K562 (cell line): Measurements from ENCODE around the gene ENTPD6. TPM values are rescaled to one million over a fixed set of nuclear protein-coding genes. Genes with fewer than 3 reads are reported as not detected.

Source experiments
- ATAC-seq: fragments of 200-7000 bp; cut with Tn5 transposase; 3 replicates; pipeline ENCODE4 v1.9.1; 2020; ENCODE audit warnings: moderate library complexity
- BruUV-seq: library from RNA; stranded (reverse); fragments of 400-500 nt; replicated peaks from 2 replicates; lab custom pipeline; 2021; lab: Mats Ljungman, UMichigan
- CTCF ChIA-PET: fragments of 300-600 bp; formaldehyde crosslinking; extraction: SDS; loops from one replicate; lab custom pipeline; 2021; ENCODE audit warnings: low intra/inter-chr PET ratio; lab: Yijun Ruan, JAX
- POLR2A ChIA-PET: fragments of 300-600, 350-650 bp; sonication (Branson Sonifier 250); formaldehyde crosslinking; extraction: SDS; loops from one replicate; lab custom pipeline; 2021; ENCODE audit warnings: antibody characterized with exemption, inconsistent platforms; lab: Yijun Ruan, JAX
- DNase-seq, 4 experiments: peaks; one replicate each; pipeline versions ENCODE4 v3.0.0 to v3.0.0-alpha.2; 2011 to 2018; ENCODE audit warnings: low spot score in 3 of 4, mixed read lengths in 3 of 4; ENCODE audit errors: extremely low read depth in 1 of 4
- FAIRE-seq: peaks from 2 replicates; lab custom pipeline; 2011; peaks lifted over from hg19 to GRCh38; lab: Jason Lieb, UNC
- H2AFZ ChIP-seq: 2 replicates; pipeline ENCODE4 v1.6.0; 2011; ENCODE audit warnings: low read depth, low read length, control low read depth, inconsistent platforms
- H3K27ac ChIP-seq: fragments of 200-600 bp; 3 replicates; pipeline ENCODE4 v1.8.0; 2011; ENCODE audit warnings: low read depth, mild to moderate bottlenecking, control low read depth, inconsistent platforms, low read length, moderate library complexity, mixed read lengths; ENCODE audit errors: extremely low read depth
- H3K27me3 ChIP-seq, 2 experiments: fragments of 300-600 bp in 1 of 2; 2 replicates in 1 of 2; 3 replicates in 1 of 2; pipeline versions ENCODE4 v1.6.0 to v1.8.0; 2011; ENCODE audit warnings: inconsistent platforms in 2 of 2, low read length in 2 of 2, mild to moderate bottlenecking in 1 of 2, mixed read lengths in 1 of 2, moderate library complexity in 1 of 2; ENCODE audit not compliant: control insufficient read depth in 2 of 2, insufficient read depth in 2 of 2
- H3K36me3 ChIP-seq: fragments of 300-600 bp; 3 replicates; pipeline ENCODE4 v1.8.0; 2011; ENCODE audit warnings: mild to moderate bottlenecking, low read length, inconsistent platforms; ENCODE audit not compliant: control insufficient read depth, insufficient read depth
- H3K4me1 ChIP-seq, 2 experiments: fragments of 200-600 bp in 1 of 2; replicated peaks in 1 of 2; 2 replicates in 1 of 2; 3 replicates in 1 of 2; pipeline versions ENCODE4 v1.5.1 to v1.8.0; 2011; ENCODE audit warnings: inconsistent platforms in 2 of 2, low read length in 2 of 2, mild to moderate bottlenecking in 1 of 2, mixed read lengths in 1 of 2, moderate library complexity in 1 of 2; ENCODE audit not compliant: control insufficient read depth in 2 of 2, insufficient read depth in 2 of 2
- H3K4me2 ChIP-seq: 2 replicates; pipeline ENCODE4 v1.6.1; 2011; ENCODE audit warnings: low read length, control low read depth, inconsistent platforms, mixed read lengths; ENCODE audit not compliant: insufficient read depth
- H3K4me3 ChIP-seq: fragments of 200-600 bp; sonication (generic), shearing (Covaris generic); 2 replicates; pipeline ENCODE4 v1.5.1; 2016; ENCODE audit warnings: control low read depth, inconsistent platforms
- H3K79me2 ChIP-seq: fragments of 200-600 bp; 3 replicates; pipeline ENCODE4 v1.8.0; 2011; ENCODE audit warnings: low read length, inconsistent platforms; ENCODE audit not compliant: control insufficient read depth, insufficient read depth
- H3K9ac ChIP-seq, 2 experiments: 2 replicates each; pipeline versions ENCODE4 v1.6.0 to v1.6.1; 2011; ENCODE audit warnings: low read depth in 2 of 2, low read length in 2 of 2, control low read depth in 1 of 2, inconsistent platforms in 1 of 2, mild to moderate bottlenecking in 1 of 2, mixed read lengths in 1 of 2; ENCODE audit not compliant: insufficient read depth in 1 of 2
- H3K9me1 ChIP-seq: one replicate; pipeline ENCODE4 v1.6.0; 2011; ENCODE audit warnings: inconsistent platforms, mild to moderate bottlenecking, low read length, moderate library complexity; ENCODE audit not compliant: control insufficient read depth, insufficient read depth
- H3K9me3 ChIP-seq: replicated peaks from 2 replicates; pipeline ENCODE4 v1.5.1; 2011; ENCODE audit warnings: low read depth, low read length, inconsistent platforms; ENCODE audit not compliant: control insufficient read depth, insufficient read depth
- H4K20me1 ChIP-seq: replicated peaks from 2 replicates; pipeline ENCODE4 v1.6.1; 2011; ENCODE audit warnings: low read length, inconsistent platforms, mixed read lengths; ENCODE audit not compliant: control insufficient read depth, insufficient read depth
- BRCA1 ChIP-seq, 2 experiments: fragments of 450-650 bp in 1 of 2; sonication (generic) in 1 of 2; formaldehyde crosslinking in 1 of 2; IDR thresholded peaks; 2 replicates each; pipeline versions ENCODE4 v1.5.0 to v1.6.1; 2017 to 2020; ENCODE audit warnings: mild to moderate bottlenecking in 1 of 2, missing genetic modification reagents in 1 of 2
- GTF2F1 ChIP-seq: IDR thresholded peaks from 2 replicates; pipeline ENCODE4 v1.6.1; 2011; ENCODE audit warnings: low read depth, low read length, improper control_type of control experiment
- HDAC3 ChIP-seq: fragments of 450-650 bp; IDR thresholded peaks from 2 replicates; pipeline ENCODE4 v1.6.1; 2018; ENCODE audit warnings: borderline replicate concordance, mild to moderate bottlenecking, moderate library complexity; ENCODE audit not compliant: partially characterized antibody
- HNRNPUL1 ChIP-seq: fragments of 200-400 bp; formaldehyde crosslinking; IDR thresholded peaks from 2 replicates; pipeline ENCODE4 v1.6.1; 2017; ENCODE audit warnings: low read length
- LCOR ChIP-seq: sonication (generic); formaldehyde crosslinking; IDR thresholded peaks from 2 replicates; pipeline ENCODE4 v1.8.0; 2022; ENCODE audit warnings: mild to moderate bottlenecking, missing genetic modification reagents
- SMAD3 ChIP-seq: fragments of 450-650 bp; formaldehyde crosslinking; conservative IDR thresholded peaks from 2 replicates; pipeline ENCODE4 v1.4.0; 2020; ENCODE audit warnings: mild to moderate bottlenecking
- ZFP1 ChIP-seq: fragments of 450-650 bp; formaldehyde crosslinking; IDR thresholded peaks from 2 replicates; pipeline ENCODE4 v1.4.0; 2020; ENCODE audit warnings: mild to moderate bottlenecking, mixed read lengths
- ZNF707 ChIP-seq: fragments of 250-450 bp; sonication (Bioruptor Pico); conservative IDR thresholded peaks from 2 replicates; pipeline ENCODE4 v1.8.0; 2022; ENCODE audit warnings: inconsistent platforms, mild to moderate bottlenecking, moderate library complexity
- WGBS: fragments of 100-300 bp; shearing (Covaris generic); methylation state at CpG from one replicate; pipeline ENCODE4 v1.1.6; 2016; ENCODE audit warnings: low coverage, mixed read lengths; ENCODE audit not compliant: insufficient coverage; ENCODE audit errors: missing lambda C conversion rate; 5-methylcytosine and 5-hydroxymethylcytosine counted together
- in situ Hi-C: fragments of 300-500 bp; cut with MboI; formaldehyde crosslinking; loops from 4 replicates; pipeline ENCODE4 v1.15.0; 2018; ENCODE audit warnings: inconsistent platforms, mixed read lengths
- intact Hi-C: fragments of 100-400 bp; cut with micrococcal nuclease; formaldehyde crosslinking; loops from 2 replicates; pipeline ENCODE4 v1.14.2; 2022
- polyA plus RNA-seq, 8 experiments: library from polyadenylated mRNA; depleted of rRNA in 4 of 8; stranded (reverse) in 5 of 8; unstranded in 3 of 8; fragments of >200 nt; fragmentation: Nextera tagmentation in 2 of 8; fragmentation: Illumina TruSeq in 1 of 8; extraction: Ambion mirVana in 2 of 8; extraction: Trizol in 1 of 8; gene quantifications; 2 replicates each; pipeline versions ENCODE4 v1.2.1 to v1.2.3, GENCODE V29; 2011 to 2014; ENCODE audit warnings: inconsistent platforms in 1 of 8, missing spikeins in 1 of 8
- total RNA-seq, 7 experiments: library from RNA; depleted of rRNA in 6 of 7; stranded (reverse); fragments of >200 nt in 6 of 7; fragmentation: Illumina TruSeq in 2 of 7; extraction: Trizol in 2 of 7; gene quantifications; 2 replicates each; pipeline versions ENCODE4 v1.2.1 to v1.2.3, GENCODE V29; 2011 to 2021; ENCODE audit warnings: low replicate concordance in 1 of 7
- TF ChIP-seq, protein P1 (sequence below): fragments of 250-450 bp; sonication (Bioruptor Pico); IDR thresholded peaks from 2 replicates; pipeline ENCODE4 v1.4.0; 2020; ENCODE audit warnings: mild to moderate bottlenecking
- TF ChIP-seq, protein P2 (sequence below): IDR thresholded peaks from 2 replicates; pipeline ENCODE4 v1.6.1; 2016; ENCODE audit warnings: missing genetic modification characterization, missing compliant biosample characterization

The ENTPD6 gene
- total and polyA plus RNA-seq, 9 of the 15 experiments (the other 6 are each of a cell fraction or from before 2014, with no cell fraction given), result 0.82 to 36.8 (median 22.4) TPM

DNA sequence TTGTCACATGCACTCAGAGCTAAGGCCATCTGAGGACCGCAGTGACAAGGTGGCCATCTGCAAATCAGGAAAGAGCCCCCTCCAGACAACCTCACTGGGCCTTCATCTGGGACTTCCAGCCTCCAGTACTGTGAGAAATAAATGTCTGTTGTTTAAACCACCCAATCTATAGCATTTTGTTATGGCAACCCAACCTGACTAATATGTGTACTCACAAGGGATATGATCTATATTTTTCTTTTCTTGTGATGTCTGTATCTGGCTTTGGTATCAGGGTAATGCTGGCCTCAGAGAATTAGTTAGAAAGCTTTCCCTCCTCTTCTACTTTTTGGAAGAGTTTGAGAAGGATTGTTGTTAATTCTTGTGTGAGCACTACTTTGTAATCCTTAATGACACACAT, 37.5 kb upstream of the ENTPD6 start (continued):
- TF ChIP-seq HNRNPUL1 (no peak), ZFP1 (no peak), GTF2F1 (no peak)

DNA sequence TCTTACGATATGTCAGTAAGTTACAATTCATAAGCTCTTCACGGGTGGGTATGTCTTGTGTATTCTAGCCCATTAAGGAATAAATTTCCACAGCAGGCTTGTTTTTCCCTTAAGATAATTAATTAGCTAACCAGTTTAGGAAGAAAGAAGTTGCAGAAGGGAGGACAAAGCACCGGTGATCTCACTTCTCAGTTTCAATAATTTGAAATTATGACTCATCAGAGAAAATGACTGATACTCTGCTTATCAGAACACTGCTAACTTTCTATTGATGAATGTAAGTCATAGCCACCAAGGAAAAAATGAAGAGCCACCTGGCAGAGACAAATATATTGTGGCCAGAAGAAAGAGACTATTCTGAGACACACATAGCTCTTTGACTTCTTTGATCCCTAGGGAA, 35.0 kb upstream of the ENTPD6 start:
- no peak overlapping the region for H3K27ac ChIP-seq
- no peak overlapping the region for H3K9ac ChIP-seq
- BruUV-seq, result no TSS peak
- in situ Hi-C loops, result no loop called here
- no peaks in the 10 kb centered on the region; a peak in 1 of 5 replicates for H3K27me3 ChIP-seq
- H3K4me2 ChIP-seq, result no peak overlapping the region
- TF ChIP-seq HDAC3 (no peak), LCOR (no peak), BRCA1 (IDR thresholded peaks at IDR 0.05) (no peak), BRCA1 (CRISPR knock-in tag; IDR thresholded peaks at IDR 0.05) (no peak), SMAD3 (CRISPR knock-in tag) (no peak), ZNF707 (CRISPR knock-in tag) (no peak)
- TF ChIP-seq, protein P1, sequence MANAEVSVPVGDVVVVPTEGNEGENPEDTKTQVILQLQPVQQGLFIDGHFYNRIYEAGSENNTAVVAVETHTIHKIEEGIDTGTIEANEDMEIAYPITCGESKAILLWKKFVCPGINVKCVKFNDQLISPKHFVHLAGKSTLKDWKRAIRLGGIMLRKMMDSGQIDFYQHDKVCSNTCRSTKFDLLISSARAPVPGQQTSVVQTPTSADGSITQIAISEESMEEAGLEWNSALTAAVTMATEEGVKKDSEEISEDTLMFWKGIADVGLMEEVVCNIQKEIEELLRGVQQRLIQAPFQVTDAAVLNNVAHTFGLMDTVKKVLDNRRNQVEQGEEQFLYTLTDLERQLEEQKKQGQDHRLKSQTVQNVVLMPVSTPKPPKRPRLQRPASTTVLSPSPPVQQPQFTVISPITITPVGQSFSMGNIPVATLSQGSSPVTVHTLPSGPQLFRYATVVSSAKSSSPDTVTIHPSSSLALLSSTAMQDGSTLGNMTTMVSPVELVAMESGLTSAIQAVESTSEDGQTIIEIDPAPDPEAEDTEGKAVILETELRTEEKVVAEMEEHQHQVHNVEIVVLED (CRISPR knock-in tag), result no peak
- TF ChIP-seq, protein P2, sequence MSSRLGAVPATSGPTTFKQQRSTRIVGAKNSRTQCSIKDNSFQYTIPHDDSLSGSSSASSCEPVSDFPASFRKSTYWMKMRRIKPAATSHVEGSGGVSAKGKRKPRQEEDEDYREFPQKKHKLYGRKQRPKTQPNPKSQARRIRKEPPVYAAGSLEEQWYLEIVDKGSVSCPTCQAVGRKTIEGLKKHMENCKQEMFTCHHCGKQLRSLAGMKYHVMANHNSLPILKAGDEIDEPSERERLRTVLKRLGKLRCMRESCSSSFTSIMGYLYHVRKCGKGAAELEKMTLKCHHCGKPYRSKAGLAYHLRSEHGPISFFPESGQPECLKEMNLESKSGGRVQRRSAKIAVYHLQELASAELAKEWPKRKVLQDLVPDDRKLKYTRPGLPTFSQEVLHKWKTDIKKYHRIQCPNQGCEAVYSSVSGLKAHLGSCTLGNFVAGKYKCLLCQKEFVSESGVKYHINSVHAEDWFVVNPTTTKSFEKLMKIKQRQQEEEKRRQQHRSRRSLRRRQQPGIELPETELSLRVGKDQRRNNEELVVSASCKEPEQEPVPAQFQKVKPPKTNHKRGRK (tag), result no peak
- no peak for FAIRE-seq
- intact Hi-C loops, result no loop called here
- H4K20me1 ChIP-seq, result no peaks in the 10 kb centered on the region
- ATAC-seq, result no peak
- no peaks in the 10 kb centered on the region for H3K9me3 ChIP-seq
- H2AFZ ChIP-seq, result no peak overlapping the region
- no peaks in the 10 kb centered on the region for H3K79me2 ChIP-seq
- no peaks in the 10 kb centered on the region for H3K36me3 ChIP-seq
- CTCF ChIA-PET, result no interaction called here
- H3K9me1 ChIP-seq, result no peaks in the 10 kb centered on the region
- POLR2A ChIA-PET, result no interaction called here
- 3% methylated on average over 3 of the region's 3 CpGs for whole genome bisulfite sequencing
- H3K4me1 ChIP-seq, result no peaks in the 10 kb centered on the region
- no peak overlapping the region for H3K4me3 ChIP-seq
- no peak for DNase-seq
